Duodenal mucosa (tissue), 2 donors: ENCODE measurements around the gene MAP3K7CL.
A peak's percentile ranks its signal among the peaks of the same experiment; 100 is the strongest.

Experiments used
- H3K27ac ChIP-seq: one replicate; pipeline ENCODE4 v1.7.0; 2013; ENCODE audit warnings: low read depth, low read length
- H3K27me3 ChIP-seq, 2 donors: one replicate each; pipeline ENCODE4 v1.7.0; 2013; ENCODE audit warnings: low read length in 2 of 2, control low read depth in 1 of 2; ENCODE audit not compliant: insufficient read depth in 2 of 2, control insufficient read depth in 1 of 2
- H3K36me3 ChIP-seq, 2 donors: one replicate each; pipeline ENCODE4 v1.7.0; 2013; ENCODE audit warnings: low read length in 2 of 2, control low read depth in 1 of 2; ENCODE audit not compliant: insufficient read depth in 2 of 2, control insufficient read depth in 1 of 2
- H3K4me1 ChIP-seq, 2 donors: one replicate each; pipeline ENCODE4 v1.7.0; 2013; ENCODE audit warnings: low read length in 2 of 2, control low read depth in 1 of 2; ENCODE audit not compliant: insufficient read depth in 2 of 2, control insufficient read depth in 1 of 2
- H3K4me3 ChIP-seq, 2 donors: one replicate each; pipeline ENCODE4 v1.7.0; 2013; ENCODE audit warnings: low read length in 2 of 2, low read depth in 1 of 2
- H3K9ac ChIP-seq, 2 donors: one replicate each; pipeline ENCODE4 v1.7.0; 2013; ENCODE audit warnings: low read length in 2 of 2, low read depth in 1 of 2
- H3K9me3 ChIP-seq, 2 donors: one replicate each; pipeline ENCODE4 v1.7.0; 2013; ENCODE audit warnings: low read length in 2 of 2, control low read depth in 1 of 2; ENCODE audit not compliant: control insufficient read depth in 1 of 2

Gene MAP3K7CL

GRCh38 chr21:29190923-29191331 lies 60.5 kb downstream of the MAP3K7CL start:
- H3K36me3 ChIP-seq: no peaks in the 10 kb centered on the region
- no peaks in the 10 kb centered on the region for H3K27me3 ChIP-seq
- no peaks in the 10 kb centered on the region for H3K9me3 ChIP-seq
- H3K27ac ChIP-seq: no peak overlapping the region
- H3K4me1 ChIP-seq: peaks cover 0 to 7% of the 10 kb centered on the region in 2 donors
- H3K9ac ChIP-seq: no peak overlapping the region
- no peak overlapping the region for H3K4me3 ChIP-seq

GRCh38 chr21:29193072-29193471 lies 62.6 kb downstream of the MAP3K7CL start:
- Histone ChIP-seq H3K9ac (no peak overlapping the region), H3K4me1 (peaks cover 0 to 19% of the 10 kb centered on the region in 2 donors), H3K9me3 (no peaks in the 10 kb centered on the region), H3K27ac (no peak overlapping the region), H3K36me3 (no peaks in the 10 kb centered on the region), H3K4me3 (no peak overlapping the region), H3K27me3 (no peaks in the 10 kb centered on the region)

- Histone ChIP-seq H3K4me3 (no peak overlapping the region), H3K27ac (no peak overlapping the region)
These were observed 63.5 kb downstream of the MAP3K7CL start for GRCh38 chr21:29193901-29194300.

GRCh38 chr21:29194342-29194741 lies 63.9 kb downstream of the MAP3K7CL start:
- no peak overlapping the region for H3K4me3 ChIP-seq
- H3K36me3 ChIP-seq: no peaks in the 10 kb centered on the region
- H3K27ac ChIP-seq: no peak overlapping the region
- no peaks in the 10 kb centered on the region for H3K9me3 ChIP-seq
- H3K9ac ChIP-seq: no peak overlapping the region
- H3K27me3 ChIP-seq: no peaks in the 10 kb centered on the region
- peaks cover 0 to 19% of the 10 kb centered on the region in 2 donors for H3K4me1 ChIP-seq

More at GRCh38 chr21:29193901-29194300, 63.5 kb downstream of the MAP3K7CL start:
- Histone ChIP-seq H3K9me3 (no peaks in the 10 kb centered on the region), H3K4me1 (peaks cover 0 to 19% of the 10 kb centered on the region in 2 donors), H3K9ac (no peak overlapping the region), H3K27me3 (no peaks in the 10 kb centered on the region), H3K36me3 (no peaks in the 10 kb centered on the region)

GRCh38 chr21:29194847-29195246 lies 64.4 kb downstream of the MAP3K7CL start:
- Histone ChIP-seq H3K36me3 (no peaks in the 10 kb centered on the region), H3K9ac (no peak overlapping the region), H3K4me1 (peaks cover 0 to 19% of the 10 kb centered on the region in 2 donors), H3K27me3 (no peaks in the 10 kb centered on the region), H3K4me3 (no peak overlapping the region), H3K27ac (no peak overlapping the region), H3K9me3 (no peaks in the 10 kb centered on the region)

DNA sequence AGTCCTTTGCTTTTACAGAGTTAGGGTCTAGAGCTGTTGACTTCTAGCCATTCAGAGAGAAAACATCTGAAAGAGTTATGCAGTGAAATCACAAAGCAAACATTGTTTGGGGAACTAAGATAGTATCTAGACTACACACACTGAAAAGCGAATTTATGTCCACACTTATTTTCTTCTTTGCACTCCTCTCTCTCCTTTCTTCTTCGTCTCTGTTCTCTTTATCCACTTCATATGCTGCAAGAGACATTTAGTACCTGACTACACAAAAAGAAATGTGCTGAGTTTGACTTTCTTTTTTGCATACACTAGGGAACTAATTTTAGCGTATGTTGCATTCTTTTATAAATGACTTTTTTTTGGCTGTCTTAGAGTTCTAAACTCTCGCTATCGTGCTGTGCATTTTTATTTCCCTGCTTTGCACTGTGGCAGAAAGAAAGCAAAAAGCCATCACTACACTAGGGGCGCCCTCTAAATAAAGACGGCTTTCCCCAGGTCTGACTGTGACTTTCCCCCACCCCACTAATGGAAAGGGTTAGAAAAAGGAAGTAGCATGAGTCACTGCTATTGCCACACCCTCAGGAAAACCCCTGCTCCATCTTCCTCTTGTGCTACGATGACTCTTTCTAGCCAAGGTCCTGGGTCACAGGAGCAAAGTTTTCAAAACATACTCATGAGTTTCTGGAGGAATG lies 65.7 kb downstream of the MAP3K7CL start:
- Histone ChIP-seq H3K36me3 (no peaks in the 10 kb centered on the region), H3K4me3 (peak overlapping the region; percentile 28 to 38), H3K9me3 (peaks cover 0 to 4% of the 10 kb centered on the region in 2 donors), H3K27ac (peak overlapping the region; percentile 45), H3K27me3 (no peaks in the 10 kb centered on the region), H3K9ac (no peak overlapping the region), H3K4me1 (peaks cover 0 to 19% of the 10 kb centered on the region in 2 donors)

- Histone ChIP-seq H3K9ac (no peak overlapping the region), H3K27me3 (no peaks in the 10 kb centered on the region), H3K36me3 (no peaks in the 10 kb centered on the region), H3K27ac (peak overlapping the region; percentile 45), H3K9me3 (peaks cover 0 to 5% of the 10 kb centered on the region in 2 donors), H3K4me1 (peaks cover 0 to 19% of the 10 kb centered on the region in 2 donors), H3K4me3 (peak overlapping the region; percentile 28 to 38)
These were observed 66.3 kb downstream of the MAP3K7CL start for GRCh38 chr21:29196670-29197191.

GRCh38 chr21:29201186-29201585 lies 70.7 kb downstream of the MAP3K7CL start:
- Histone ChIP-seq H3K9ac (no peak overlapping the region), H3K27ac (no peak overlapping the region), H3K27me3 (no peaks in the 10 kb centered on the region), H3K9me3 (peaks cover 0 to 5% of the 10 kb centered on the region in 2 donors), H3K36me3 (no peaks in the 10 kb centered on the region), H3K4me1 (peaks cover 0 to 9% of the 10 kb centered on the region in 2 donors), H3K4me3 (no peak overlapping the region)

DNA sequence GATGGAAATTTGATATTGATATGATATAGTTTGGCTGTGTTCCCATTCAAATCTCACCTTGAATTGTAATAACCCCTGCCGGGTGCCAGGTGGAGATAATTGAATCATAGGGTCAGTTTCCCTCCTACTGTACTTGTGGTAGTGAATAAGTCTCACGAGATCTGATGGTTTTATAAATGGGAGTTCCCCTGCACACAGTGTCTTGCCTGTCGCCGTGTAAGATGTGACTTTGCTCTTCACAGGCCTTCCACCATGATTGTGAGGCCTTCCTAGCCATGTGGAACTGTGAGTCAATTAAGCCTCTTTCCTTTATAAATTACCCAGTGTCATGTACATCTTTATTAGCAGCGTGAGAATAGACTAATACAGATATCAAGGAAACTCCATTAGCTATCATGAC lies 74.6 kb downstream of the MAP3K7CL start:
- Histone ChIP-seq H3K36me3 (no peaks in the 10 kb centered on the region), H3K9me3 (peaks cover 0 to 5% of the 10 kb centered on the region in 2 donors), H3K4me3 (no peak overlapping the region), H3K27ac (no peak overlapping the region), H3K4me1 (no peaks in the 10 kb centered on the region), H3K9ac (no peak overlapping the region), H3K27me3 (no peaks in the 10 kb centered on the region)

- no peaks in the 10 kb centered on the region for H3K27me3 ChIP-seq
- peaks cover 0 to 3% of the 10 kb centered on the region in 2 donors for H3K9me3 ChIP-seq
- no peak overlapping the region for H3K9ac ChIP-seq
- no peak overlapping the region for H3K4me3 ChIP-seq
- H3K27ac ChIP-seq: no peak overlapping the region
- no peaks in the 10 kb centered on the region for H3K4me1 ChIP-seq
- H3K36me3 ChIP-seq: no peaks in the 10 kb centered on the region
These were observed 75.5 kb downstream of the MAP3K7CL start for GRCh38 chr21:29205988-29206387.
